Measurements from ENCODE around the gene CALML5.
A peak's percentile ranks its signal among the peaks of the same experiment; 100 is the strongest.

CALML5 gene

GRCh38 chr10:5532618-5533097 is 33.3 kb upstream of the CALML5 start:
- DNase-seq = no peak

- peak; percentile 43 for DNase-seq
Observed at GRCh38 chr10:5532307-5532605, 32.9 kb upstream of the CALML5 start.

- DNase-seq = peak; percentile 31
Observed at GRCh38 chr10:5531558-5532306, 32.4 kb upstream of the CALML5 start.

GRCh38 chr10:5530846-5531557 is 31.6 kb upstream of the CALML5 start:
- DNase-seq = peak; percentile 36

DNA sequence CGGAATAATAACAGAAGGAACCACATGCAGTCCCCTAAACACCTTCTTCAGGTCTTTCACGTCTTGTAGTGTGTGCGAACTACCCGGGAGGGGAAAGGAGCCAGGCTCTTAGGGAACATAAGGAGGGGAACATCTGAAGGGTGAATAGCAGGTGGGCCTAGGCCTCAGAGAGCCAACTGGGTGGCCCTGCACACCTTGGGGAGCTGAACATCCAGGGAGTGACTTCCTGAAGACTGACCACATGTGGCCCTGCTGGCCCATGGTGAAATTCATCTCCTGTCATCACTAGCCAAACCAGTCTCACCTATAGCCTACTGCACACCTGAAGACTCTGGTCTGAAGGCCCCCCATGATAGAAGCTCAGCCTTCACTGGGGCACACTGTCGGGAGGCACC is 31.0 kb upstream of the CALML5 start:
- DNase-seq = no peak

DNA sequence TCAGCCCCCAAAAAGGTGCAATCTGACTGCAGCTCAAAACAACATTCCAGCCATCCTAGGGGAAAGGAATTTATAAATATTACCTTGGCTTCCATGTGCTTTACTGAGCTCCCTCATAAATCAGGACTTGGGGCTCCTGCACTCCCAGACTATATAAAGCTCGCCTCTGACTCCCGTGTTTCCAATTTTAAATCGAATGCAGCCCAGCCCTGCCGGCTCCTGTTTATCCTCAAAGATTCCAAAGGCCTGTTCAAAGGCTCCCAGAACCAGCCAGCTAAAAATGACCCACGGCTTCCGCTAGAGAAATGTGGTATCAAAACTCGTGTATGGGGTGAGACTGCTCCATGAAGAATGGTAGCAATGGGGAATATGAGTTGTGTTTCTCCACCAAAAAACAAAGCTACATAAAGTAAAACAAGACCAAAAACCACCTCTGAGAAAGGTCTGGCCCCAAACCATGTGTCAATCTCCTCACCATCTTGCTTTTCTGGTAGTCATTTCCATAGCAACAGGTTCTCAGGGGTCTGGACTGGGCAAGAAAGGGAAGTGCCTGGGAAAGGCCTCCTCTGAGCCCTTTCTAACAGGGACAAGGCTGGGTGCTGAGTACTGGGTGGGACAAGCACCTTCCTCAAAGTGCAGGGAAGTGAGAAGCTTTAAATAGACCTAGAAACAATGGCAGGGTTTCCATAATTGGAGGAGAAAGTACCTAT is 30.5 kb upstream of the CALML5 start:
- peak; percentile 39 for DNase-seq

GRCh38 chr10:5528989-5529701 is 29.8 kb upstream of the CALML5 start:
- no peak for DNase-seq

GRCh38 chr10:5527332-5528200 is 28.2 kb upstream of the CALML5 start:
- DNase-seq = peak; percentile 36

DNA sequence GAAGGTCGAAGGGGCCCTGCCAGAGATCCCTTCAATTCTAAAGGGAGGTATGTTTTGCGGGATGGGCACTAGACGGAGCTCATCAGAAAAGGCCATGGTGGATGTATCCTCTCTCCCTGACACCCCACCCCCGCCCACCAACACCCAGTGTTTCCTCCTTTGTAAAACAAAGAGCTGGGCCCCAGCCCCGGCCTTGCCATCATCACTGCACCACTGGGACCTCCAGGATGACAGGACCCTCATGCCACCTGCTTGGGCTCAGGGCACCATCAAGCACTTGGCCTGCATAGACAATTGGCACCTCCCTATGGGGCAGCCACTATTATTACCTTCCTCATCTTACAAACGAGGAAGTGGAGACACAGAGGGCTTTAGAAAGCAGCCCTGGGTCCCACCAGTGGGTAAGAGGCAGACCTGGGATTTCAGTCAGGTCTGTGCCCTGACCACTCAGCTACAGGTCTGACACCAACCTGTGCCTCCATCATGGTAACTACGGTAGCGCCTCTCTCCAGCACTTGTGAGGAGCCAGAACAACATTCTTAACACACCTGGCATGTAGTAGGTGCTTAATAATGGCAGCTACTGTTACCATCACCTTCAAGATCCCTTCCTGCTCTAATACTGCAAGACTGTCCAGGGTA is 27.4 kb upstream of the CALML5 start:
- no peak for DNase-seq

DNA sequence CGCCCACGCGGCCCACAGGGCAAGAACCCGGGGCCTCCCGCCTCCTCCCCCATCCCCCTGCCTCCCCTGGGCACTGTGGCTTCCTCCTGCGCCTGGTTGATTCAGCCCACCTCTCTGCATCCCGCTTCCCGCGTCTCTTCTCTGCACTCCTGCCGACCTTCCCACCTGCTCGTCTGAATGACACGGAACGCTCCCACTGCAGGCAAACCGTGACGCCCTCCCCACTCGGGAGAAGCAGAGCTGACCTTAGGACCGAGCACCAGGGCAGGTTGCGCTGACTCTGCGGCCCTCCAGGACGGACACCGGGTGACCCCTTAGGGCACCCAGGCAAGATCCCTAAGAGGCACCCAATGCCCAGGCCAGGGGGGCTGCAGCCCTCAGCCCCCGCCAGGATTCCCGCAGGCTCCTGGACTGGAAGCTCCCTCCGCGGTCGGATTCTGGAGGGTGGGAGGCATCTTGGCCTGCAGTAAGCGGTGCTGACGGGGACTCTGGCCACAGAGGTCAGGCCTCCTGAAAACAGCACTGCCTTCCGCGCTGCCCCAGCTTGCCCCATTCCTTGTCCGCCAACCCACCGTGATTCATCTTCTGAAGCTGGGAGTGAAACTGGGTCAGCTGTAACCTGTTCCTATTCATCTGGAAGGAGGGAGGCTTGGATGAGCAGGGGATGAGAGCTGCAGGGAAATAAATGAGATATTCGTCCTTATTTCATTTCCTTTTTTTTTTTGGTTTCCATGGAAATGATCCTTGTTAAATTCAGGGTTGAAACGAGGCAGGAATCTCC is 26.4 kb upstream of the CALML5 start:
- DNase-seq = peak; percentile 31

GRCh38 chr10:5524641-5525560 is 25.5 kb upstream of the CALML5 start, which contains the start of gene CALML3:
Gene CALML3 (plus strand): TSS chr10:5524961. CDS start chr10:5525086, 125 bp downstream.
- peak; percentile 36 for DNase-seq

DNA sequence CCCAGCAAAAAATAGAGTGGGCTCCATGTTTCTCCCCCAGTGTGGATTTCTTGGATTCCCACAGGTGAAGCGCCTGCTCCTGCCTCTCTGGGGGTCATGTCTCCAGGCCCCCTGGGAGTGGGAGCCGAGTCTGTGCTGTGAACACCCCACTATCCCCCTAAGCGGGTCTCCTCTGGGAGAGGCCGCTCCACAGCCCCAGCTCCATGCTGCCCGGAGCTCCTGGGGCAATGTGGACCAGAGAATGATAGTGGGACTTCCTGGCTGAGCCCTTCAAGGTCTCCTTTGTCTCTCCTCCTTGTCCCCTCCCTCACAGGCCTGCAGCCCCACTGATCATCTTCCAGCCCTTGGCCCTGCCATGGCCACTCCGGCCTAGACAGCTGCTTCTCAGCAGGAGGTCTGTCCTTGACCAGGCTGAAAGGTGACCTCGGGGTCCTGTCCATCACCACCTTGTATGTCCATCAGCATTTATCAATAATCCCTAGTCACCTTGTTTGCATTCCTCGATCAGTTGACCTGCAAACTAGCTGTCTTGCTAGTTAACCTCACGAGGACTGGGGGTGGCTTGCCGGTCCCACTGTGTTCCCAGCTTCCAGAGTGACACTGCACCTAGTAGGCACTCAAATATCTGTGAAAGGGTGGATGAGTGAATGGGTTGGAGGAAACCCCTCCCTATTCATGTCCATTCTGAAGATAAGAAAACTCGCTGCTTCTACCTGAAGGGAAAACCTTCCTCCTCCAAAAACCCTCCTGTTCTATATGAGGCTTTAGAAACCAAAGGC is 24.6 kb upstream of the CALML5 start:
- DNase-seq = peak; percentile 36

- DNase-seq = peak; percentile 27
Observed at GRCh38 chr10:5522913-5523560, 23.7 kb upstream of the CALML5 start.

- no peak for DNase-seq
Observed at GRCh38 chr10:5519054-5519453, 19.7 kb upstream of the CALML5 start.

DNA sequence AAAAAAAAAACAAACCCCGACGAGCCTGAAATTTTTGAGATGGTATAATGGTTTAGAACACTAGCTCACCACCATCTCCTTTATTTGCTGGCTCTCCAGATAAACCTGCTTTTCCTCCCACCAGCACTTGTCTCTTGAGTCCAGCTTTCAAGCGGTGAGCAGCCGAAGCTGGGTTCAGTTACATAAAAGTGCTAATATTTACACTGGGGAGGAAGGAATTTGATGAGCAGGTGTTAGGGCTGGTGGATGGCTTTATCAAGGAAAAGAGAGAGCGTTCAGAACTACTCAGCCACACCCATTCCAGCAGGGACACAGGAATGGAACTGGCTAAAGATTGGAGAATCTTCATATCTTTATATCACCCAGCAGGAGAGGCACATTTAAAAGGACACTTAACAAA is 18.8 kb upstream of the CALML5 start:
- DNase-seq = no peak

DNA sequence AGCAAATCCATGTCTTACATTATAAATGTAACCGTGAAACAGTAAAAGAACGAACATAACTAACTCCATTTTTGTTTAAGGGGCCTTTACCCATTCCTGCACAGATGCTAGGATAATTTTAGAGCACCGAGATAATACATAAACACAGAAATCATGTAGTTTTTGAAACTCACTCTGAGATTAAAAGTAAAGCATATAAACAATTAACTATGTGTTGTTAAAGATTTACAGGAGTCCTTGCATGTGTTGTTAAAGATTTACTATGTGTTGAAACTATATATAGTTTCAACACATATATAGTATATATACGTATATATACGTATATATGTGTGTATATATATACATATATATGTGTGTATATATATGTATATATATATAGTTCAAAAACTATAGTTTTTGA is 18.2 kb upstream of the CALML5 start:
- no peak for DNase-seq

DNA sequence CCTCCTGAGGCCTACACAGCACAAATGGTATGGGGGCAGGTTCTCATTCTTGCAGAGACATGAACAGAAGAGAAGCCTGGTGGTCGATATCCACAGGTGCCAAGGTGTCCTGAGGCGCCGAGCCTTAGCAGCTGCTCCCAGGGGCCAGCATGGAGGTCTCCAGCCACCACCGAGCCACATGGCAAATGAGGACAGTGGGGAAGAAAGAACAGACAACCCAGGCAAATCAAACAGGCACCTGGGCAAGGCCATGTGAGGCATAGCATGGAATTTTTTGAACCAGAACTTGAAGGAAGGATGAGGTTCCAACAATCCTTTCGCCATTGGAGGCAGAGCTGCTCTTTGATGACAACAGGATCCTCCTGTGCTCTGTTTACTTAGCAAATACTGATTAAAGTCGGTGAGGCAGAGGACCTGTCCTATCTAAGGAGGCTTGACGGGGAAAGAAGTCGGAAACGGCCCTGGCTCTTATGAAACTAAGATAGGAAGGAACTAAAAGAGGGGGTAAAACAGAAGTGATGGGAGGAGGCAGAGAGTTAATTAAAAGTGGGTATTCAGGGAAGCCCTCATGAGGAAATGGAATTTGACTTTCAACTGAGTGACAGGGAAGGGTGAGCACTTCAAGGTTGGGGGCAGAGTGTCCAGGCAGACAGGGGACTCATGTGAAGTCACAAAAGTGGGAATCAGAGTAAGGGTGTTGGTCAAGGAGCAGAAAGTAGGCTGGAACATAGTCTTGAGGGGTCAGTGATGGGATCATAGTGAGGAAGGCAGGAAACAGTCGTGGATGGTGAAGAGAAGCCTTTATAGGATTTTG is 16.8 kb upstream of the CALML5 start:
- no peak for DNase-seq

All from right forelimb (tissue), 1 donor.